T1000 (cell line): ENCODE results near the gene COL5A2.
A peak's percentile ranks its signal among the peaks of the same experiment; 100 is the strongest.

Source experiments
- DNase-seq: peaks from one replicate; lab custom pipeline; 2025; ENCODE audit warnings: mixed read lengths; lab: John Stamatoyannopoulos, UW

Gene COL5A2

DNA sequence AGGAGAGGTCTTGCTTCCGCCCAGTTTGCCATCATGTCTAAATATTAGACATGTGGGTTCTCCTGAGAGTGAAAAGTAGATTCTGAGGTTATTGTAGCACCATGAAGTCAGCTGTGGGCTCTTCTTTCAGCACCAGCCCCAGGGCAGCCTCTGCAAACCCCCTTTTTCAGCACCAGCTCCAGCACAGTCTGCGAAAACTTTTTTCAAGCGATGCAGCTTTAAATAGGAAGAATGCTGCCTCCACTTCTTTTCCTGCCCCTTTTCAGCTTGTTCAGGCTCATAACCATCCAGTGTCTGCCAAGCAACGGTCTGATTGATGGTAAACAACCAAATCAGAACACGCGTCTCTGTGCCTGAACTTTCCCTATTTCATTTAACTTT lies at the start of gene COL5A2:
COL5A2 (minus strand) TSS at position 192 of the 381 bp plus-strand sequence; CDS start at position 35, 157 bp downstream.
- DNase-seq, result peak; percentile 60

DNA sequence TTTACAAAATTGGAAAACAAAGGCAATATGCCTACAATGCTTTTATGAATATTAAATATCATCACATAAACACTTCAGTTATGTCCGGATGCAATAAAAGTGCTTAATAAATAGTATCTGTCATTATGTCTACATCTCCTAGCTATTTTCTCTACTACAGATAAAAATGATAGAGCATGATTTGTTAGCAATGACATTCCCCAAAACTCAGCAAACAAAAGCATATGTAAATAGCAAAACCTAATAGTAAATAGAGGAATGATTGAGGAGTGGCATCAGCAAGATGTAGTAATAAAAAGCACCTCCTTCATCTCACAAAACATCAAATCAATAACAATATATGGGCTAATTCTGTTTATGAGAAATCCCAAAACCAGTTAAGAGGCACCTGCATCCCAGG lies 46.5 kb upstream of the COL5A2 start:
- no peak for DNase-seq

DNA sequence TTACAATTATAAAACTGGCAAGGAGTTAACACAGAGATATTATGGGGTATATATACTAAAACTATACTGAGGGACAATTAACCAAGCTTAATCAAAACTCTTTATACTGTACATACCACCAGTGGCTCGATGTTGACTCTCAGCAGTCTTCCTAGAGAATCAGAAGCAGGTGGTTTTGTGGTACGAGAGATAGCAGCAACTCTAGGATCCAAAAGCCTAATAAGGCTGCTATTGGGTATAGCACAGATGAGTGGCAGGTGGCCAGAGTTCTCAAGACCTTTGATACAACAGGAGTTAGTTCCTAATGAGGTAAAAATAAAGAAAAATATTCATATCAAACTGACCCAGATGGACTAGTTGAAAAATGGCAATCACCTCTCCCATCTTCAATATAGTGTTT lies 45.5 kb upstream of the COL5A2 start:
- DNase-seq, result no peak

DNA sequence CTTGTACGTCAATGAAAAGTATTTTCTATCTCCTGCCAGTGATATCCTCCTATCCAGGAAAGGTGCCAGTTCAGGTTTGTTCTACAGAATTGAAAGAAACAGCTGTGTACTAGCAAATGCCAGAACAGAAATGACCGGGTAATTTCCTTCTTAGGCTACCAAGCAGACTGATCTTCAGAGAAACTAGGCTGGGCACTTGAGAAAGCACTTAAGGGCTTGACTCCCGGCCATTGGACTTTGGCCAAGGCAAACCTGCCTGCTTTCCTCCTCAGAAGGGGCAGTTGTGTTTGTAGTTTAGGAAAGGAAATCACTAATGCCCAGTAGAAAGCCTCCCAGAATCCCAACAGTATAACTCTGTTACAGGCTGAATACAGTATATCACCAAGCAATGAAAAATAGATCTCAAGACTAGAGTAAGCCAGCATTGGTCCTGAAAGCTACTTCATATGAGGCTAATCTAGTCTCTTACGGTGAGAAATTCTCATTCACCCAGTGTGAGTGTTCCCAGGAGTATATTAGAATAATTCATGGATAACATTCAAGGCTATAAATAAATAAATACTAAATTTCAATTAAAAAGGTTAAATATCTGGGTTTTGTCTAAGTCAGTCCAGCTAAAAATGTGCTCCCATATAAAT lies 43.0 kb upstream of the COL5A2 start:
- DNase-seq, result peak; percentile 1

DNA sequence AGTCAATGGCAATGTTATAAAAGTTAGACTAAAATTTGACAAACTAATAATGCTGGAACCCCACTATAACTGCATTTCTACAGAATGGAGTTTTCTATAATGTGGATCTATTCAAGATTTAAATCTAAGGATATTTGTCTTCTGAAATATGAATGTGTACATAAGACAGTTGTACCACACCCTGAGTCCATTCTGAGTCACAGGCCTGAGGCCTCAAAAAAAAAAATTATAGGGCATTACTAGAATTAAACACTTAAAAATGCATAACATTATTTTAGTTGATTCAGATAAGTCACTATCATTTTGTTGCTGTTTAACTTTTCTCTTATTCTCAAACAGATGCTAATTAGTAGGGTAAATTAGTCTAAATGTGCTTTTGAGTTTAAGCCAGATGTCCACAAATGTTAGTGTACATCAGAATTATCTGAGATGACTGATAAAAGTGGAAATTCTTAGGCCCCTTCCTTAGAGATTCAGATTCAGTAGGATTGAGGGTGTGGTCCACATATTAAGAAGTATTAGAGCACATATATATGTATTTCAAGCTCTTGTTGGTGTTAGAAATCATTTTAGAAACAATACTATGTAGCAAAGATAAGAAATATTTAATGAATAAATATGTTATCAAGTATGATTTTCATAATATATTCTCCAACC lies 42.4 kb upstream of the COL5A2 start:
- no peak for DNase-seq

DNA sequence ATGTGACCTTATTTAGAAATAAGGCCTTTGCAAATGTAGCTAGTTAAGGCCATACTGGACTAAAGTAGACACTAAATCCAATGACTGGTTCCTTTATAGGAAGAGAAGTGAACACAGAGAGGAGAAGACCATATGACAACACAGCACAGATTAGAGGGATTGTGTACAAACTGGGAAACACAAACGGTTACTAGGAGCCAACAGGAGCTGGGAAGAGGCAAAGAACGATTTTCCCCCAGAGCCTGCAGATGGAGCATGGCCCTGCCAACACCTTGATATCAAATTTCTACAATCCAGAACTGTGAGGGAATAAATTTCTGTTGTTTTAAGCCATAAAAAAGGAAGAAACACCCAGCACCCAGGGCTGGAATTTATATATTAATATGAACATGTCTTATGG lies 38.7 kb upstream of the COL5A2 start:
- DNase-seq, result no peak

DNA sequence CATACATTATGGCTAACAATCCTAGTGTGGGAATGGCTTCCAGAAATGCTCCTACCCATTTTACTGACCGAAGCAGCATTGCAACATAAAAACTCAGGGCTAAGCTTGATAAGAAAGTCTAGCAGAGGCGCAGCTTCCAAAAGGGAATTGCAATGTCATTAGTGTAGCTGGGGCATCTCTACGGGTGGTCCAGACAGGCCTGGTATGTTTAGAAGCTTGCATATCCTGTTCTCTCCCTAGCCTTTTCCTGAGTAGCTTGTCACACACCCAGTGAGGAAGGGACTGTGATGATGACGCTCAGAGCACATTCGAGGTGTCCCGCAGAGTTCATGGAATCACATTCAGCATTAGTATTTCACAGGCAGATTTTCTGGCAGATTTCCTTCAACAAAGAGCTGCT lies 38.0 kb upstream of the COL5A2 start:
- DNase-seq, result no peak

DNA sequence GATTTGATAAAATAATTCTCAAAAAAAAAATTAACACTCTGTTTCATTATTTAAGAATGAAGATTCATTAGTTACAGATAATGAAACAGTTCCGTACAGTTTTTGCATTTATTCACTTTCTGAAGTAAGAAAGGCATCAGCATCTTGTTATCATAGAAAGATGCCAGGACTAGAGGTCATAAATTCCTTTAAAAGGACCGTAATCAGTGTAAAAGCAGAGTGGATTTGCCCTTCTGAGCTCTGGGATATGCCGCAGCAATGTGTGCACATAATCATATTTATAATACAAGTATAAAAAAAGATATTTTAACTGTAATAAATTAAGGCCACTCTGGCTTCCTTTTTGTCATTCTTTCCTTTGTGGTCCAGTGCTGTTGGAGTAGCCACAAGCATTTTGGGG lies 37.5 kb upstream of the COL5A2 start:
- DNase-seq, result no peak

DNA sequence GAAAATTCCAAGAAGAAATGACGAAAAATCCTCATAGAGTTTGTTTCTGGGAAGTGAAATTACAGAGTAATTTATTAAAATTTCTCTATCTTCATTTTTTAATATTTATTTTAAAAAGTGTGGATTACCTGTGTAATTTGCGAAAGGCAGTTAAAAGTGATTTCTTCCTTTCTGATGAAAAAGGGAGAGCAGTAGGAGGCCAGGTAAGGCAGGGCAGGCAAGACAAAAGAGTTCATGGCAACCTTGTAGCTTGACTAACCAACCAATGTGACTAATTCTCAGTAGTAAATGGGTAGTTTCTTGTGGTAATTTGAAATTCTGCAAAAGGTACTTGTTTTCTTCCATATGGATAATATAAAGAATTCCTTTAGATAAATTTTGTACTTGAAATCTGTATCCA lies 34.9 kb upstream of the COL5A2 start:
- no peak for DNase-seq

DNA sequence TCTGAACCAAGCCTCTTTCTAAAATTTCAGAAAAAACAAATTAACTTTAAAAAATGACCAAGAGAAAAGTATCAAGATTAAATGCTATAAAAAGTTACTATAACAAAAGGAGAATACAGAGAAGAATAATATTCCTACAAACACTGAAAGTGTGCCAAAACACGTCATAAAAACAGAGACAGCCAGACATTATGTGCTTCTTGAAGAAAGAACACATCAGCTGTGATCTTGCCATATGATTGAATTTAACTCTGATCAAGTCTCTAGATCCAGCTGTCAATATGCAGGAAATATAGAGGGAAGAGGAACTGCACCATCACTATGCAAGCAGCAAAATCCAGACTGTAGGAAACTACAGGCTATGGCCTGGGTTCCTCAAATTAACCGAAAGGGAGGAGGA lies 33.7 kb upstream of the COL5A2 start:
- no peak for DNase-seq

DNA sequence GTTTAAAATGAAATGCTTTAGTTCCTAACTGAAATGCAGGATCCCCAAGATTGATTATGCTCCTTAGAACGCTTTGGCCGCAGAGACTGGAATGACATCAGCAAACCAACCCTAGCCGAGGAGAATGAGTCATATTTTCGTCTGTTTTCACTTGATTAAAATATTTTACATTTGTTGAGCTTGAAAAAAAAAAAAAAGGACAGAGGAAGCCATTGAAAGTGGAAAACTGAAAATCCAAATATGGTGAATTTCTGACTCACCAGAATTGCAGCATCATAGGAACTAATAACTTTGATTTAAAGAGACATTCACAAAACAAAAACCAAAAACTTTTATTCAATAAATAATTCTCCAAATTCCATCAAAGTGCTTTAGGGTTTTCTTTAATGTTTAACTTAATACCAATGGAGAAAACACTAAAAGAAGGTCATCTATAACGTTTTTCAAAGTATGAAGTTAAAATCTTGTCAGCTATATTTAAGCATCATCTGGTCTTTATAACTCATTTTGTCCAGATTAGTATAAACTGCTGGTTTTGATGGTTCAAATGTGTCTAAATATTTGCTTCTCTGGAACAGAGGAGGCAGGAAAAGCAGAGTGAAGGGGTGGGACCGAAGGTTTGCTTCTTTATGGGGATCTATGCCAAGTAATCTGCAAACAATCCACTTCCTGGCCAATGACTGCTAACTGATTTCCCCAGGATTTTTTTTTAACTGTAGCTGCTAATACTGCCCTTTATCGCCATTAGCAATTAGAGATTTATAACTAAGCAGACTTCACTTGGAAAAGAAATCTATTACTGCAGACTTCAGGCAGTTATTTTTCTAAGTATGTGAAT lies 30.9 kb upstream of the COL5A2 start:
- peak; percentile 3 for DNase-seq

DNA sequence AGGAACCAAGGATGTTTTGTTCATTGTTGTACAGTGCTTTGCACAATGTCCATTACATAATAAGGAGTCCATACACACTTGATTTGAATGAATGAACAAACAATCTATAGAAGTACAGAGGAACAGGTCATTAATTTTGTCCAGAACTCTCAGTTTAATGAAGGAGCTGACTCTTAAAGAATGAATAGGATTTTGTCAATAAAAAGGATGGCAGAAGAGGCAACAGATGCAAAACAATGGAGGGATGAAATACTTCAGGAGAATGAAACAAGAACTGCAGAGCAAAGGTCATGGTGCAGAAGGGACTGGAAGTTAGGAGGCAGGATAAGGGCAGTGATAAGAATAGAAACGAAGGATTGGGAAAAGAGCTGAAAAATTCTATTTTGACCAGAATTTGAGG lies 28.7 kb upstream of the COL5A2 start:
- no peak for DNase-seq

DNA sequence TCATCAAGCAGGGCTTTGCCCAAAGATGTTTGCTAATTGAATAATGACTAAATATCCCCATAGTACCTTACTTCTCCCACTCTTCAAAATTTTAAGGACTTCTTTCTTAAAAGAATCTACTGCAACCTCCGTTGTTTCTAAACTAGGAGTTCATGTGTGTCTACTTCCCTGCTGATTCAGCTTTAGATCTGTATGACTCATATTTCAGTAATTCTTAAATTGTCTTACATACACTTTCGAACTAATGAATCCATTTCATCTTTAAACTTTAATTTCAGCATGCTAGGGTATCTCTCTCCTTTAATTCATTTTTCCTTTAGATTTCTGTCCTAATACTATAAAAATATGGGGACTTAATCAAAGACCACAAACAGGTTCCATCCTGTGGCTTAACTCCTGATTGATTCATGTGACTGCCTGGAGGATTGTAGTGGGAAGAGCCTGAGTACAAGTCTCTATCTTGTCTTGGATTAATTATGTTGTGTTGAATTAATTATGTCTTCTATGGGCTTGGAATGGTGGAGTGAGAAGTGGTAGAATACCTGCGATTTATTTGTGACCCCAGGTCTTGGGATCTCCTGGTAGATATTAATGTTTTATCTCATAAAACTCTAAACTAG lies 24.9 kb upstream of the COL5A2 start:
- no peak for DNase-seq

DNA sequence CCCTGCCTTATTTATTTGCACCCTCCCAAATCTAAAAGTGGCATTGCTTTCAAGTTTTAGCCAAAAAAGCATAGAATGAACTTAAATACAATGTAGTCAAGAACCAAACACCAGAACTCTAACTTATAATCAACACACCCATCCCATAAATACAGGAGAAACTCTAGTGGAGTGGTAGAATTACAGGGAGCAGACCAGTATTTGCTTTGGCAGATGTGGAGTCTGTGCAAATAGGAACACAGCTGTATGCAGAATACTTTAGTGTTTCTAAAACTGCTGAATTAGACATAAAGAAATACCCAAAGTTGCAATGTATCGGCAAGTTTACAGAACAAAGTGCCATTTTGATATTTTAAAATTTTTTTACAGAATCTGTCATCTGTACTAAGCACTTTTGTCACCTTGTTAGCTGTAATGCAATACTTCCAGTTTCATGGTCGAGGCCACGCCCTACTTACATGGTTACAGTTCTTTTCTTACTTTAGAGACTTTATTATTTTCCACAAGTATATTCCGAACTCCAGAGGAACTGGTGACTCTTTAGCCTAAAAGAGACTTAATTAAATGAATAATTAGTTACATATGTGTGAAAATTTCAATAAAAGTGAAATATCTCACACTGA lies 23.7 kb upstream of the COL5A2 start:
- no peak for DNase-seq

DNA sequence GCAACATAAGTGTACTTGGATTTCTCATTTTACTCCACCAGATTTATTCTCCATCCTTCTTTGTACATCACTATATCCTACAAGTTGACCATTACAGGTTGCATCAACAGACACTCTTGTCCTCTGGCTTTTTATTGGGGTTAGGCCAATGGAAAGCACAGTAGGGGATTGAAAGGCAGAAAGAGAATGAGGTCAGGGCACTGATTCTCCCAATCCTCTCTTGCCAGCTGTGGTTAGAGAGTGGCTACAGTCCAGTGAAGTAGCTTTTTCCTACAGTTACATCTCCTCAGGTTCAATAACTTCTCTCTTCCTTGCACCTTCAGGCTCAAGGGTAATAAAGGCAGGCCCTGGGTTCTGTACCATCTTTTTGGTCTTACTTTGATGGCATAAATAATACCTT lies 20.2 kb upstream of the COL5A2 start:
- DNase-seq, result no peak

DNA sequence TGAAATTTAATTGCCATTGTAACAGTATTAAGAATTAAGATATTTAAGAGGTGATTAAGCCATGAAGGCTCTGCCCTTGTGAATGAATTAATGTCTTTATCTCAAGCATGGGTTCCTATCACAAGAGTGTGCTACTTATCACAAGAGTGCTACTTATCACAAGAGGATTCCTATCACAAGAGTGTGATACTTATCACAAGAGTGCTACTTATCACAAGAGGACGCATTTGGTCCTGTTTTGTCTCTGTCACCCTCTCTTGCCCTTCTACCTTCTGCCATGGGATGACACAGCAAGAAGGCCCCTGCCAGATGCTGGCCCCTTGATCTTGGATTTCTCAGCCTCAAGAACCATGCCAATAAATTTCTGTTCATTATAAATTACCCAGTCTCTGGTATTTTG lies 13.2 kb upstream of the COL5A2 start:
- no peak for DNase-seq

DNA sequence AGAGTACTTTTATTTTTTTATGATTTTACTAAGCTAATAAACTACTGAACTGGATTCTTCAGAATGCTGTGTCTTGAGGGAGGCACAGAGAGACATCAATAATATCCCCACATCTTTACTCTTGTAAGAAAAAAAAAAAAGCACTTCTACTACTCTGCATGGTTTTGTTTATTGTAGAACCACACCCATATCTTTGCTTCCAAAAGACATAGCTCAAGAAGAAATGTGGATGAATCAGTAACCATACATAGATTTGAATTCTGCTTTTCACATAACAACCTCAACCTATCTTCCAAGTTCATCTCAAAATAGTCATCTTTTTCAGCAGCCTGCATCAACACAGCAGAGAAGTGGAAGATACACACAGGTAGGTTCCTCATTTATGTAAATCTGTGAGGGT lies 12.2 kb upstream of the COL5A2 start:
- DNase-seq, result no peak

DNA sequence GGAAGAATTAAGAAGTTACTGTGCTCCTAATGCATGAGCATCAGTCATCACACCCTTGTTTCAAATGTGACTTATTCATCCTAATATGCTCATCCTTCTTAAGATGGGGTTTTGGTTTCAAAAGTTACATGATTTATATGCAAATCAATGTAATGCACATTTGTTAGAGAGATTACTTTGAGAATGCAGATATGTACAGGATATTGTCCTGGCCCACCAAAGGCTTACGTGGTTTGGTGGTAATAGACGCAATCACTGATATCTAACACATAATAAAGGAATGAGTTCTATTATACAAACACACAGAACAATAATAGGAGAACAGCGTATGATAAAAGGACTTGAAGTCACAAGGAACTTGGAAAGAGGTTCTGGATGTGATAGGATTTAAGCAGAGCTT lies 11.1 kb upstream of the COL5A2 start:
- no peak for DNase-seq

DNA sequence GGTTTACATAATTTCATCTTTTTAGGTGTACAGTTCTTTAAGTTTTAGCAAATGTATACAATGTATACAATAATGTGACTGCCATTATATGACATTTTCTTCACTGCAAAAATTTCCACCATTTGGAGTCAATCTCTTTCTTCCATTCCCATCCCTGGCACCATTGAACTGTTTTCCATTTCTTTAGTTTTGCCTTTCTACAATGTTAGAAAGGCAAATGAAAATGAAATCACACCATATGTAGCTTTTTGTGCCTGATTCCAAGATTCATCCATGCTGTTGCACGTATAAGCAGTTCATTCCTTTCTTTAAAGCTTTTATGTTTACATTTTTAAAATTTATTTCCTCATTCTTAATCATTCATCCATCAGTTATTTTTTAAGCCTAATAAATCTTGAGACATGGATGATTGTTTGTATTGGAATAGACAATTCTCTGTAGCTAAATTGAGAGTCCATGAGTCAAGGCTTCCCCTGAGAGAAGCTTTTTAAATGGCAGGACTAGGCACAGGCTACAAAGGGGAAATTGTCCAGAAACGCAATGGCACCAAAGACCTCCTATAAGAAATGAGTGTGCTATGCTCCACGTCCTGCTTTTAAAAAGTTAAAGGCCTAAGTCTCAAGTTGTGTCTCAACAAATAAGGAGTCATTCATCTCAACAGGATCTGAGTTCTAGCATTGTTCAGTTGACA lies 8.7 kb upstream of the COL5A2 start:
- DNase-seq, result no peak

DNA sequence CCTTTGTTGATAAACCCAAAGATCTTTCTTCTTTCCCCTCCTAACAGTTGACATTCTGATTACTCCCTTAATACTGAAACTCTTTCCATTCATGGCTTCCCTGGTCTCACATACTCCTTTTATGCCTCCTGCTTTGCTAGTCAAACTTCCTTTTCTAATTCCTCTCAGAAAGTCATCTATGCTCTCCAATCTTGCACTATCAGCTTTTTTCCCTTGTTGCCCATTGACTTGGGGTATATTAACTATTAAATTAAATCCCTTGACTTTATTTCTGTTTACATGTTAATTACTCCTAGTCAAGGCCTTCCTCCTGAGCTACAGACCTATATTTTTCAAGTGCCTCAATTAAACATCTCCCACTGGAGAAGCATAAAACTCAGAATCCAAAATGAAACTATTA lies 3.6 kb upstream of the COL5A2 start:
- no peak for DNase-seq

DNA sequence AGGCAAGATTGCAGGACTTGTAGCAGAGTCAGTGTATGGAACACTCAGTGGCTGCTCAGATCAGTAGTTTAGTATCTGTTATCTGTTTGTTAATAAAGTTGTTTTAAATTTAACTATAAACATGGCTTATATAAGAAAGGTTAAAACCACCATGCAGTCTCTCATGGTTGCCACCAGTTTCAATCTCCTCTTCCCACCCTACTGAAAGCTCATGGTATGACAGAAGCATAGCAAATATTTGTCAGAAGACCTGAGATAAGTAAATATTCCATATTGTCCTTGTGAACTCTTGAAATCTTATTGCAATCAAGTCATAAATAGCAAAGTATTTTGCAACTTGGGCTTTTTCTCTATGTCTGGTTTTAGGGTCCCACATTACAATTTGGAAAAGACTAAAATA lies 2.1 kb upstream of the COL5A2 start:
- DNase-seq, result no peak
